T1000 (cell line): ENCODE data around the gene TP53RK.
"Not testable (repeated sequence)": the region's sequence is repeated elsewhere in the genome, so short reads cannot be mapped to it uniquely, and the experiment has no call there.

Experiments used
- DNase-seq: peaks from one replicate; lab custom pipeline; 2025; ENCODE audit warnings: mixed read lengths; lab: John Stamatoyannopoulos, UW

TP53RK gene

GRCh38 chr20:46683011-46683667 lies 6.1 kb downstream of the TP53RK start:
- DNase-seq: no peak

- DNase-seq: no peak
These were observed 7.0 kb downstream of the TP53RK start for GRCh38 chr20:46682063-46682821.

- DNase-seq: no peak
These were observed 8.0 kb downstream of the TP53RK start for GRCh38 chr20:46681032-46681854.

GRCh38 chr20:46680684-46681031 lies 8.6 kb downstream of the TP53RK start:
- no peak for DNase-seq

GRCh38 chr20:46678516-46678915 lies 10.7 kb downstream of the TP53RK start:
- no peak for DNase-seq

GRCh38 chr20:46677608-46678007 lies 11.6 kb downstream of the TP53RK start:
- no peak for DNase-seq

- DNase-seq: not testable (repeated sequence)
These were observed 12.5 kb downstream of the TP53RK start for GRCh38 chr20:46676649-46677316.

GRCh38 chr20:46674253-46675083 lies 14.8 kb downstream of the TP53RK start:
- DNase-seq: no peak

- no peak for DNase-seq
These were observed 15.6 kb downstream of the TP53RK start for GRCh38 chr20:46673394-46674252.

- no peak for DNase-seq
These were observed 16.6 kb downstream of the TP53RK start for GRCh38 chr20:46672543-46673148.

GRCh38 chr20:46671866-46672542 lies 17.2 kb downstream of the TP53RK start:
- DNase-seq: no peak

- no peak for DNase-seq
These were observed 18.4 kb downstream of the TP53RK start for GRCh38 chr20:46670585-46671584.

- DNase-seq: no peak
These were observed 19.0 kb downstream of the TP53RK start for GRCh38 chr20:46670228-46670584.

- DNase-seq: no peak
These were observed 22.3 kb downstream of the TP53RK start for GRCh38 chr20:46666818-46667515.

- DNase-seq: no peak
These were observed 22.9 kb downstream of the TP53RK start for GRCh38 chr20:46666306-46666705.

GRCh38 chr20:46665602-46666001 lies 23.6 kb downstream of the TP53RK start:
- DNase-seq: no peak

GRCh38 chr20:46663531-46663930 lies 25.7 kb downstream of the TP53RK start:
- DNase-seq: no peak

GRCh38 chr20:46661659-46662058 lies 27.6 kb downstream of the TP53RK start:
- DNase-seq: no peak
